Endothelial cell of umbilical vein (primary cell): ENCODE results near the gene PIEZO2. TPM values are rescaled to one million over a fixed set of nuclear protein-coding genes. Genes with fewer than 3 reads are reported as not detected.

Experiments
- BruUV-seq: library from RNA; stranded (reverse); fragments of 400-500 nt; replicated peaks from 2 replicates; lab custom pipeline; 2021; lab: Mats Ljungman, UMichigan
- CTCF ChIA-PET: fragments of 300-600, 350-600 bp; sonication (Branson Sonifier 250); formaldehyde crosslinking; loops from one replicate; lab custom pipeline; 2021; ENCODE audit warnings: antibody characterized with exemption, inconsistent platforms; lab: Charles Lee
- POLR2A ChIA-PET: fragments of 300-600, 350-600 bp; sonication (Branson Sonifier 250); formaldehyde crosslinking; loops from one replicate; lab custom pipeline; 2021; ENCODE audit warnings: antibody characterized with exemption, inconsistent platforms; lab: Charles Lee
- DNase-seq: peaks from one replicate; pipeline ENCODE4 v3.0.0-alpha.2; 2011; ENCODE audit warnings: low read depth, low spot score
- FAIRE-seq: peaks from 2 replicates; lab custom pipeline; 2011; peaks lifted over from hg19 to GRCh38; lab: Jason Lieb, UNC
- H2AFZ ChIP-seq: 2 replicates; pipeline ENCODE4 v1.6.0; 2012; ENCODE audit warnings: low read depth, low read length, control low read depth, inconsistent platforms
- H3K27ac ChIP-seq: 2 replicates; pipeline ENCODE4 v1.5.1; 2011; ENCODE audit warnings: low read depth, mild to moderate bottlenecking, control low read depth, low read length, moderate library complexity; ENCODE audit not compliant: insufficient read depth
- H3K27me3 ChIP-seq, 2 experiments: 2 replicates each; pipeline versions ENCODE4 v1.6.0 to v1.6.1; 2011; ENCODE audit warnings: low read length in 2 of 2, mixed read lengths in 1 of 2; ENCODE audit not compliant: control insufficient read depth in 2 of 2, insufficient read depth in 2 of 2
- H3K36me3 ChIP-seq, 2 experiments: 2 replicates in 1 of 2; 3 replicates in 1 of 2; pipeline ENCODE4 v1.5.1; 2011; ENCODE audit warnings: low read length in 2 of 2, mild to moderate bottlenecking in 1 of 2, moderate library complexity in 1 of 2; ENCODE audit not compliant: control insufficient read depth in 2 of 2, insufficient read depth in 2 of 2; ENCODE audit errors: extremely low read depth in 1 of 2
- H3K4me1 ChIP-seq: 3 replicates; pipeline ENCODE4 v1.5.1; 2011; ENCODE audit warnings: mild to moderate bottlenecking, low read length; ENCODE audit not compliant: control insufficient read depth, insufficient read depth; ENCODE audit errors: extremely low read depth
- H3K4me2 ChIP-seq: 2 replicates; pipeline ENCODE4 v1.6.1; 2011; ENCODE audit warnings: low read length, control low read depth, mixed read lengths; ENCODE audit not compliant: insufficient read depth
- H3K4me3 ChIP-seq, 3 experiments: fragments of 200-600 bp in 1 of 3; sonication (generic), shearing (Covaris generic) in 1 of 3; replicated peaks in 1 of 3; 2 replicates each; pipeline ENCODE4 v1.5.1; 2011 to 2016; ENCODE audit warnings: control low read depth in 3 of 3, low read length in 3 of 3, mild to moderate bottlenecking in 2 of 3, inconsistent platforms in 1 of 3, low read depth in 1 of 3, moderate library complexity in 1 of 3; ENCODE audit not compliant: insufficient read depth in 1 of 3
- H3K79me2 ChIP-seq: 2 replicates; pipeline ENCODE4 v1.6.0; 2012; ENCODE audit warnings: low read length, inconsistent platforms; ENCODE audit not compliant: control insufficient read depth, insufficient read depth
- H3K9ac ChIP-seq: replicated peaks from 2 replicates; pipeline ENCODE3; 2011; ENCODE audit warnings: low read length, control low read depth; ENCODE audit not compliant: insufficient read depth; ENCODE audit errors: extremely low read depth
- H3K9me1 ChIP-seq: replicated peaks from 3 replicates; pipeline ENCODE4 v1.6.0; 2011; ENCODE audit warnings: mild to moderate bottlenecking, low read length; ENCODE audit not compliant: control insufficient read depth, insufficient read depth; ENCODE audit errors: extremely low read depth
- H3K9me3 ChIP-seq: replicated peaks from 2 replicates; pipeline ENCODE4 v1.5.1; 2012; ENCODE audit warnings: low read length, inconsistent platforms; ENCODE audit not compliant: control insufficient read depth, insufficient read depth
- H4K20me1 ChIP-seq: replicated peaks from 2 replicates; pipeline ENCODE3; 2011; ENCODE audit warnings: mild to moderate bottlenecking, low read length; ENCODE audit not compliant: control insufficient read depth, insufficient read depth; ENCODE audit errors: extremely low read depth
- CTCF ChIP-seq, 2 donors: IDR thresholded peaks; 1 replicate in 1 of 2; 2 replicates in 1 of 2; pipeline ENCODE4 v1.5.1; 2011; ENCODE audit warnings: low read length in 2 of 2, mild to moderate bottlenecking in 2 of 2, moderate library complexity in 2 of 2, control low read depth in 1 of 2, inconsistent platforms in 1 of 2, low read depth in 1 of 2; ENCODE audit not compliant: insufficient read depth in 1 of 2; ENCODE audit errors: extremely low read depth in 1 of 2
- EZH2 ChIP-seq: IDR thresholded peaks from 2 replicates; pipeline ENCODE4 v1.6.1; 2012; ENCODE audit warnings: borderline replicate concordance, low read depth, mild to moderate bottlenecking, moderate library complexity, low read length, inconsistent platforms; ENCODE audit not compliant: severe bottlenecking
- FOS ChIP-seq: IDR thresholded peaks from 2 replicates; pipeline ENCODE4 v1.6.1; 2011; ENCODE audit warnings: mild to moderate bottlenecking, low read length, moderate library complexity, borderline replicate concordance; ENCODE audit not compliant: insufficient read depth
- GATA2 ChIP-seq: IDR thresholded peaks from 2 replicates; pipeline ENCODE4 v1.7.0; 2011; ENCODE audit warnings: low read depth, mild to moderate bottlenecking, moderate library complexity, mixed read lengths, low read length; ENCODE audit not compliant: insufficient read length, insufficient read depth
- JUN ChIP-seq: IDR thresholded peaks from 2 replicates; pipeline ENCODE4 v1.6.1; 2011; ENCODE audit warnings: borderline replicate concordance, low read depth; ENCODE audit not compliant: insufficient read length, insufficient read depth
- MAX ChIP-seq: IDR thresholded peaks from 2 replicates; pipeline ENCODE4 v1.6.1; 2011; ENCODE audit not compliant: insufficient read depth, insufficient read length
- MYC ChIP-seq: IDR thresholded peaks from one replicate; pipeline ENCODE4 v1.6.1; 2011; ENCODE audit warnings: mild to moderate bottlenecking, low read depth, low read length
- POLR2A ChIP-seq: IDR thresholded peaks from 2 replicates; pipeline ENCODE4 v1.6.1; 2012; ENCODE audit warnings: low read depth, mild to moderate bottlenecking, control low read depth, low read length
- dilution Hi-C: fragments of 300-500 bp; cut with MboI; formaldehyde crosslinking; loops from one replicate; pipeline ENCODE4 v1.15.0; 2019; ENCODE audit warnings: low sequenced_read_pairs; ENCODE audit not compliant: extremely low pct_ligation_motif_present
- intact Hi-C: fragments of 100-400 bp; cut with micrococcal nuclease; formaldehyde crosslinking; loops from one replicate; pipeline ENCODE4 v1.10.0; 2022
- polyA plus RNA-seq, 4 experiments: library from polyadenylated mRNA; depleted of rRNA in 3 of 4; stranded (reverse) in 3 of 4; unstranded in 1 of 4; fragments of >200 nt; gene quantifications; 2 replicates each; pipeline versions ENCODE4 v1.2.1 to v1.2.3, GENCODE V29; 2011 to 2012; ENCODE audit warnings: missing spikeins in 1 of 4
- total RNA-seq: library from RNA; stranded (reverse); gene quantifications from 2 replicates; pipeline ENCODE4 v1.2.3, GENCODE V29; 2021

PIEZO2 gene
- total and polyA plus RNA-seq, 2 donors (not counting 3 experiments of a cell fraction or from before 2014, with no cell fraction given), result 1.7 to 11.2 TPM

GRCh38 chr18:10939822-10940221, 209.5 kb downstream of the PIEZO2 start:
- Histone ChIP-seq H3K9ac (no peak overlapping the region), H3K9me3 (peaks cover under 1% of the 10 kb centered on the region), H3K36me3 (no peaks in the 10 kb centered on the region), H3K4me2 (no peak overlapping the region), H3K4me3 (no peak overlapping the region), H3K4me1 (no peaks in the 10 kb centered on the region), H3K79me2 (no peaks in the 10 kb centered on the region), H4K20me1 (no peaks in the 10 kb centered on the region), H3K27me3 (no peaks in the 10 kb centered on the region), H2AFZ (no peak overlapping the region), H3K9me1 (no peaks in the 10 kb centered on the region), H3K27ac (no peak overlapping the region)
- FAIRE-seq (no peak), DNase-seq (no peak)
- dilution Hi-C loops (no loop called here), intact Hi-C loops (no loop called here)
- BruUV-seq, result no TSS peak
- CTCF ChIA-PET, result no interaction called here
- POLR2A ChIA-PET, result no interaction called here
- TF ChIP-seq MYC, result no peak
- TF ChIP-seq CTCF (IDR thresholded peaks at IDR 0.05; ENCODE audit: extremely low read depth in 1 of 2, insufficient read depth in 1 of 2, low read depth in 1 of 2, low read length in 2 of 2), result no peak
- no peak for TF ChIP-seq MAX
- TF ChIP-seq GATA2, result no peak
- no peak for TF ChIP-seq POLR2A
- no peak for TF ChIP-seq JUN
- TF ChIP-seq EZH2, result no peak
- TF ChIP-seq FOS, result no peak
